H9 (cell line): ENCODE data around the gene RBP4. TPM values are rescaled to one million over a fixed set of nuclear protein-coding genes. Genes with fewer than 3 reads are reported as not detected.

ENCODE experiments used
- DNase-seq: peaks from one replicate; pipeline ENCODE4 v3.0.0-alpha.2; 2017
- H2AFZ ChIP-seq: one replicate; pipeline ENCODE4 v1.6.1; 2013; ENCODE audit warnings: mild to moderate bottlenecking, low read length, control low read depth, moderate library complexity
- H2AK5ac ChIP-seq: 2 replicates; pipeline ENCODE4 v1.6.1; 2013; ENCODE audit warnings: low read length, control low read depth, mixed read lengths; ENCODE audit not compliant: insufficient read length
- H2BK120ac ChIP-seq: one replicate; pipeline ENCODE4 v1.6.1; 2013; ENCODE audit warnings: low read depth, mild to moderate bottlenecking, low read length, control low read depth, inconsistent platforms; ENCODE audit not compliant: poor library complexity, severe bottlenecking
- H2BK12ac ChIP-seq: 2 replicates; pipeline ENCODE4 v1.6.1; 2013; ENCODE audit warnings: low read length, control low read depth, mixed read lengths, low read depth; ENCODE audit not compliant: insufficient read length
- H2BK15ac ChIP-seq: 2 replicates; pipeline ENCODE4 v1.6.1; 2013; ENCODE audit warnings: low read depth, low read length, control low read depth
- H2BK20ac ChIP-seq: one replicate; pipeline ENCODE4 v1.6.1; 2013; ENCODE audit warnings: low read depth, mild to moderate bottlenecking, low read length, control low read depth, inconsistent platforms; ENCODE audit not compliant: poor library complexity, severe bottlenecking
- H2BK5ac ChIP-seq: 2 replicates; pipeline ENCODE4 v1.6.1; 2013; ENCODE audit warnings: low read length, control low read depth, mixed read lengths; ENCODE audit not compliant: insufficient read length
- H3K14ac ChIP-seq: 2 replicates; pipeline ENCODE4 v1.6.1; 2013; ENCODE audit warnings: low read length, control low read depth; ENCODE audit not compliant: insufficient read depth
- H3K18ac ChIP-seq: 2 replicates; pipeline ENCODE4 v1.6.1; 2013; ENCODE audit warnings: low read depth, mild to moderate bottlenecking, mixed read lengths, low read length, control low read depth; ENCODE audit not compliant: insufficient read length
- H3K23ac ChIP-seq: 2 replicates; pipeline ENCODE4 v1.6.1; 2013; ENCODE audit warnings: low read length, control low read depth, mixed read lengths, low read depth; ENCODE audit not compliant: insufficient read length
- H3K23me2 ChIP-seq: 2 replicates; pipeline ENCODE4 v1.6.1; 2013; ENCODE audit warnings: low read depth, mild to moderate bottlenecking, mixed read lengths, low read length, control low read depth; ENCODE audit not compliant: insufficient read length, poor library complexity, severe bottlenecking
- H3K27ac ChIP-seq: 2 replicates; pipeline ENCODE4 v1.5.1; 2013; ENCODE audit warnings: low read length, control low read depth, mixed read lengths, low read depth; ENCODE audit not compliant: insufficient read length
- H3K27me3 ChIP-seq: 2 replicates; pipeline ENCODE4 v1.6.1; 2013; ENCODE audit warnings: low read length, control low read depth, inconsistent platforms; ENCODE audit not compliant: insufficient read depth
- H3K4ac ChIP-seq: 2 replicates; pipeline ENCODE4 v1.6.1; 2013; ENCODE audit warnings: low read depth, mild to moderate bottlenecking, control low read depth, inconsistent platforms, low read length, moderate library complexity
- H3K4me1 ChIP-seq: 2 replicates; pipeline ENCODE4 v1.6.1; 2013; ENCODE audit warnings: low read length, control low read depth, inconsistent platforms; ENCODE audit not compliant: insufficient read depth
- H3K4me2 ChIP-seq: 2 replicates; pipeline ENCODE4 v1.6.1; 2013; ENCODE audit warnings: low read length, control low read depth, mixed read lengths; ENCODE audit not compliant: insufficient read length, insufficient read depth
- H3K56ac ChIP-seq: 2 replicates; pipeline ENCODE4 v1.6.1; 2013; ENCODE audit warnings: low read depth, mild to moderate bottlenecking, mixed read lengths, low read length, control low read depth; ENCODE audit not compliant: insufficient read length
- H3K79me1 ChIP-seq: 2 replicates; pipeline ENCODE4 v1.6.1; 2013; ENCODE audit warnings: low read depth, mild to moderate bottlenecking, moderate library complexity, low read length, control low read depth, inconsistent platforms; ENCODE audit not compliant: insufficient read depth, poor library complexity, severe bottlenecking
- H3K79me2 ChIP-seq: 2 replicates; pipeline ENCODE4 v1.6.1; 2013; ENCODE audit warnings: low read length, control low read depth, inconsistent platforms; ENCODE audit not compliant: insufficient read depth
- H3K9ac ChIP-seq: 2 replicates; pipeline ENCODE4 v1.6.1; 2013; ENCODE audit warnings: low read length, control low read depth, mixed read lengths; ENCODE audit not compliant: insufficient read length; ENCODE audit errors: extremely low read depth
- H3K9me3 ChIP-seq: one replicate; pipeline ENCODE4 v1.6.1; 2013; ENCODE audit warnings: low read depth, low read length, inconsistent platforms; ENCODE audit not compliant: control insufficient read depth
- H3T11ph ChIP-seq: one replicate; pipeline ENCODE4 v1.6.1; 2013; ENCODE audit warnings: mild to moderate bottlenecking, low read length, control low read depth, inconsistent platforms
- H4K20me1 ChIP-seq: one replicate; pipeline ENCODE4 v1.6.1; 2013; ENCODE audit not compliant: control insufficient read depth, insufficient read length, insufficient read depth
- H4K5ac ChIP-seq: 2 replicates; pipeline ENCODE4 v1.6.1; 2013; ENCODE audit warnings: low read depth, mild to moderate bottlenecking, mixed read lengths, low read length, control low read depth; ENCODE audit not compliant: insufficient read length
- H4K8ac ChIP-seq: replicated peaks from 2 replicates; pipeline ENCODE4 v1.6.1; 2013; ENCODE audit warnings: low read length, control low read depth, mixed read lengths, low read depth; ENCODE audit not compliant: insufficient read length
- H4K91ac ChIP-seq: 2 replicates; pipeline ENCODE4 v1.6.1; 2013; ENCODE audit warnings: low read depth, mild to moderate bottlenecking, moderate library complexity, mixed read lengths, low read length, control low read depth; ENCODE audit not compliant: insufficient read length
- H3K27ac Mint-ChIP-seq, 3 experiments: 2 replicates in 2 of 3; 3 replicates in 1 of 3; pipeline ENCODE4 v1.8.0; 2020 to 2021; ENCODE audit warnings: mixed read lengths in 3 of 3, mild to moderate bottlenecking in 1 of 3, moderate library complexity in 1 of 3
- H3K27me3 Mint-ChIP-seq: 2 replicates; pipeline ENCODE4 v1.8.0; 2021; ENCODE audit warnings: low read depth, mild to moderate bottlenecking, moderate library complexity, mixed read lengths
- H3K36me3 Mint-ChIP-seq, 3 experiments: 2 replicates in 2 of 3; 3 replicates in 1 of 3; pipeline ENCODE4 v1.8.0; 2020 to 2021; ENCODE audit warnings: low read depth in 3 of 3, mixed read lengths in 3 of 3; ENCODE audit not compliant: insufficient read depth in 1 of 3
- H3K4me1 Mint-ChIP-seq, 2 experiments: 2 replicates each; pipeline ENCODE4 v1.8.0; 2020; ENCODE audit warnings: mixed read lengths in 2 of 2
- H3K4me3 Mint-ChIP-seq, 2 experiments: 2 replicates in 1 of 2; 3 replicates in 1 of 2; pipeline ENCODE4 v1.8.0; 2020 to 2021; ENCODE audit warnings: mild to moderate bottlenecking in 2 of 2, mixed read lengths in 2 of 2, moderate library complexity in 1 of 2
- H3K9me3 Mint-ChIP-seq, 2 experiments: 2 replicates in 1 of 2; 3 replicates in 1 of 2; pipeline ENCODE4 v1.8.0; 2020; ENCODE audit warnings: mild to moderate bottlenecking in 2 of 2, mixed read lengths in 2 of 2, moderate library complexity in 1 of 2
- CTCF ChIP-seq: fragments of 200-600 bp; sonication (generic); conservative IDR thresholded peaks from 3 replicates; pipeline ENCODE4 v1.8.0; 2021; ENCODE audit warnings: antibody characterized with exemption, mild to moderate bottlenecking
- WGBS: extraction: QIAGEN DNeasy Blood & Tissue Kit; methylation state at CpG from one replicate; pipeline ENCODE4 v1.1.7; 2013; ENCODE audit warnings: missing lambda C conversion rate, low lambda C conversion rate, mixed read lengths; ENCODE audit not compliant: insufficient read length; ENCODE audit errors: extremely low coverage; 5-methylcytosine and 5-hydroxymethylcytosine counted together
- total RNA-seq: library from RNA; stranded (reverse); gene quantifications from 2 replicates; pipeline ENCODE4 v1.2.1, GENCODE V29; 2021

RBP4 gene
- total RNA-seq, 1 experiment from 2014 or later, result not detected

DNA sequence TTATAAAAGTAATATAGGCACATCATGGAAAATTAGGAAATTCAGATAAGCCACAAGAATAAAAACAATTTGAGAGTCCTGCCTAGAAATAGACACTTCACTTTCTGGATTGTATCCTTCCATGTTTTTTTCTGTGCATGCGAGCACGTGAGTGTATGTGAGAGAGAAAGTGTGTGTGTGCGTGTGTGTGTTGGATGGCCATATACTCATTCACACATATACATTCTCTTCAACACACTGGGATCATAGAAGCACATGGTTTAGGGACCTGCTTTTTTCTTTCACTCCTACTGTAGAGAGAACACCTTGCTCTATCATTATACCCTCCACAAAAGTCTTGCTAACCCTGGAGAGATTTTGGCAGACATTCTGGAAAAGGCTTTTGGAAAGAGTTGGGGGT is 27.1 kb downstream of the RBP4 start:
- no peak overlapping the region for H3K9ac ChIP-seq
- no peak overlapping the region for H4K91ac ChIP-seq
- H4K8ac ChIP-seq, result no peak overlapping the region
- TF ChIP-seq CTCF, result no peak
- H3K27me3 ChIP-seq, result peaks cover 18% of the 10 kb centered on the region
- no peaks in the 10 kb centered on the region for H3K9me3 ChIP-seq
- Mint-ChIP-seq H3K36me3 (no peaks in the 10 kb centered on the region), H3K27ac (no peak overlapping the region), H3K4me3 (no peak overlapping the region), H3K9me3 (no peaks in the 10 kb centered on the region), H3K27me3 (peaks cover 58% of the 10 kb centered on the region), H3K4me1 (no peaks in the 10 kb centered on the region)
- no peaks in the 10 kb centered on the region for H3K79me2 ChIP-seq
- H4K5ac ChIP-seq, result no peak overlapping the region
- H2AK5ac ChIP-seq, result no peak overlapping the region
- H2BK120ac ChIP-seq, result no peak overlapping the region
- H2BK12ac ChIP-seq, result no peak overlapping the region
- no peaks in the 10 kb centered on the region for H3K23me2 ChIP-seq
- H3K4me2 ChIP-seq, result no peak overlapping the region
- no peak overlapping the region for H2AFZ ChIP-seq
- no peak overlapping the region for H3K14ac ChIP-seq
- no peak overlapping the region for H3K4ac ChIP-seq
- no peaks in the 10 kb centered on the region for H4K20me1 ChIP-seq
- no peak overlapping the region for H2BK20ac ChIP-seq
- H3K23ac ChIP-seq, result no peak overlapping the region
- H3K27ac ChIP-seq, result no peak overlapping the region
- H3T11ph ChIP-seq, result no peak overlapping the region
- H3K4me1 ChIP-seq, result no peaks in the 10 kb centered on the region
- no peak overlapping the region for H2BK5ac ChIP-seq
- H3K18ac ChIP-seq, result no peak overlapping the region
- WGBS, result no CpG with 5 or more reads among the region's 3 CpGs
- DNase-seq, result no peak
- no peak overlapping the region for H3K56ac ChIP-seq
- no peak overlapping the region for H2BK15ac ChIP-seq
- H3K79me1 ChIP-seq, result no peaks in the 10 kb centered on the region
